ENCODE measurements around the gene PAPPA2. TPM values are rescaled to one million over a fixed set of nuclear protein-coding genes. Genes with fewer than 3 reads are reported as not detected.

PAPPA2 gene
- total and polyA plus RNA-seq, 2 donors (not counting 1 experiment from before 2014, with no cell fraction given) = 0.24 to 4.1 TPM

DNA sequence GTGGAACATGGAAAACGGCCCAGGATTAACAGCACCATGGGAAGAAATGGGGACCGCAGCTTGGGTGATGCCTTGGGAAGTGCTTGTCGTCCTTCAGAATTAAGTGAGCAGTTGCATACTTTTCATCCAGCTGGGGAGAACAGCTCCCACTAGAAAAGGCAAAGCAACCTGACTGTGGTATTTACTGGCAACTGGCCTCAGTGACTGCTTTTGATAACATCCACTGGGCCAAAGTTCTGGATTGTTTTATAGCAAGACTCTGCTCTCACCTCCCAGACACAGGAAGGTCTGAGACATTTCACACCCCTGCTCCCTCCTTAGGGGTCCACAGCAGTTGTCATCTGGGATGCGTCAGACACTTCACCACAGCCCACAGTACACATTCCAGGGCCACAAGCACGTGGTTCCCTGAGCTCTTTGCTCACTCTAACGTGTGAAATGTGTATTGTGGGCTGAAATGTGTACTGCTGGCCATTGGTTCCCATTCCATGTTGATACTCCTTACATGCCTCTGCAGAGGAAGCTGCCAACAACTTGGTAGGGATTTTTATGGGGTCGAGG, 6.6 kb downstream of the PAPPA2 start:
- H2AFZ ChIP-seq (ENCODE audit: low read length) = no peak overlapping the region
- H3K36me3 ChIP-seq (ENCODE audit: control insufficient read depth, insufficient read depth, low read length) = no peaks in the 10 kb centered on the region
- H3K79me2 ChIP-seq (ENCODE audit: control insufficient read depth, insufficient read depth, low read length) = no peaks in the 10 kb centered on the region
- H3K9ac ChIP-seq (ENCODE audit: insufficient read depth, low read length) = no peak overlapping the region
- no peak for TF ChIP-seq EZH2 (IDR thresholded peaks at IDR 0.05; ENCODE audit: low read length, missing control alignments)
- TF ChIP-seq, protein P1, sequence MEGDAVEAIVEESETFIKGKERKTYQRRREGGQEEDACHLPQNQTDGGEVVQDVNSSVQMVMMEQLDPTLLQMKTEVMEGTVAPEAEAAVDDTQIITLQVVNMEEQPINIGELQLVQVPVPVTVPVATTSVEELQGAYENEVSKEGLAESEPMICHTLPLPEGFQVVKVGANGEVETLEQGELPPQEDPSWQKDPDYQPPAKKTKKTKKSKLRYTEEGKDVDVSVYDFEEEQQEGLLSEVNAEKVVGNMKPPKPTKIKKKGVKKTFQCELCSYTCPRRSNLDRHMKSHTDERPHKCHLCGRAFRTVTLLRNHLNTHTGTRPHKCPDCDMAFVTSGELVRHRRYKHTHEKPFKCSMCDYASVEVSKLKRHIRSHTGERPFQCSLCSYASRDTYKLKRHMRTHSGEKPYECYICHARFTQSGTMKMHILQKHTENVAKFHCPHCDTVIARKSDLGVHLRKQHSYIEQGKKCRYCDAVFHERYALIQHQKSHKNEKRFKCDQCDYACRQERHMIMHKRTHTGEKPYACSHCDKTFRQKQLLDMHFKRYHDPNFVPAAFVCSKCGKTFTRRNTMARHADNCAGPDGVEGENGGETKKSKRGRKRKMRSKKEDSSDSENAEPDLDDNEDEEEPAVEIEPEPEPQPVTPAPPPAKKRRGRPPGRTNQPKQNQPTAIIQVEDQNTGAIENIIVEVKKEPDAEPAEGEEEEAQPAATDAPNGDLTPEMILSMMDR (conservative IDR thresholded peaks at IDR 0.05 in 1 of 2, IDR thresholded peaks at IDR 0.05 in 1 of 2; ENCODE audit: low read depth in 1 of 2, low read length in 2 of 2) = no peak
- peak in 1 of 2 donors; percentile 7 for DNase-seq (ENCODE audit: low read depth in 2 of 2)
- H3K27me3 ChIP-seq (ENCODE audit: control insufficient read depth, insufficient read depth, low read length) = no peaks in the 10 kb centered on the region
- no peaks in the 10 kb centered on the region for H3K4me1 ChIP-seq (ENCODE audit: control insufficient read depth, extremely low read depth, insufficient read depth, low read length)
- H3K9me3 ChIP-seq (ENCODE audit: control insufficient read depth, insufficient read depth, low read depth, low read length) = no peaks in the 10 kb centered on the region
- no peak overlapping the region for H3K27ac ChIP-seq (ENCODE audit: insufficient read depth, low read length)
- no peak overlapping the region for H3K4me2 ChIP-seq (ENCODE audit: extremely low read depth, insufficient read depth, low read length)
- no peak overlapping the region for H3K4me3 ChIP-seq (replicated peaks in 1 of 4; ENCODE audit: control extremely low read depth in 1 of 4, insufficient read depth in 1 of 4, low read depth in 3 of 4, low read length in 4 of 4)
- no peaks in the 10 kb centered on the region for H4K20me1 ChIP-seq (ENCODE audit: control insufficient read depth, extremely low read depth, insufficient read depth, low read length)

DNA sequence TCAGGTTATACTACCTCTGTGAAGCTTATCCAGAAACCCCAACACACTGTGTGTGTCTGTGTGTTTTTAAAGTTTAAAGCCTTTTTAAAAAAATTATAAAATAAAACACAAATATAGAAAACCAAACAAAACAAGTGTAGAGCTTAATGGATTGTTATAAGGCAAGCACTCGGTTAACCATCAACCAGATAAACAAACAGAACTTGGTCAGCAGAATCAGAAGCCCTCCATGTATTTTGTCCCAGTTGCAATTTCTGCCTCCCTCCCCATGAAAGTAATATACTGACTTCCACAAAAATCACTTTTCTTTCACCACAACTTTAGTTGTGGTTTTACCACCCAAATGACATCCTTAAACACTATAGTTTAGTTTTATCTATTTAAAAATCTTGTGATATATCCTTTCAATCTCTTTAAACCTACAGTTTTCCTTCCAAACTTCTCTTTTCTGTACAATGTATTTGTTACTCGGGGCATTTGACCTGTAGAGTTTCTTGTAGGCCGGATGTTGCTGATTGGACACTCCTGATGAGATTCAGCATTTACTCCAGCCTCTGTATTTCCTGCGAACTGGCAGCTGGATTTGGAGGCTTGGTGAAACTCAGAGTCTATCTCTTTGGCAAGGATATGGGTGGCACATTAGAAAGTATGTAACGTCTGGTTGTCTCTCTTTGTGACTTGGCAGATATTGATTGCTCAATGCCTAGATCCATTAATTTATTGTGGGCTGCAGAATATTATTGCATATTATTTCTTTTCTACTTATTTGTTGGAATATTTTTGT, 8.6 kb downstream of the PAPPA2 start:
- no peak overlapping the region for H3K27ac ChIP-seq (ENCODE audit: insufficient read depth, low read length)
- H4K20me1 ChIP-seq (ENCODE audit: control insufficient read depth, extremely low read depth, insufficient read depth, low read length) = no peaks in the 10 kb centered on the region
- no peaks in the 10 kb centered on the region for H3K4me1 ChIP-seq (ENCODE audit: control insufficient read depth, extremely low read depth, insufficient read depth, low read length)
- no peak overlapping the region for H3K9ac ChIP-seq (ENCODE audit: insufficient read depth, low read length)
- H3K4me2 ChIP-seq (ENCODE audit: extremely low read depth, insufficient read depth, low read length) = no peak overlapping the region
- H3K36me3 ChIP-seq (ENCODE audit: control insufficient read depth, insufficient read depth, low read length) = no peaks in the 10 kb centered on the region
- no peak for TF ChIP-seq EZH2 (IDR thresholded peaks at IDR 0.05; ENCODE audit: low read length, missing control alignments)
- TF ChIP-seq, protein P1 (conservative IDR thresholded peaks at IDR 0.05 in 1 of 2, IDR thresholded peaks at IDR 0.05 in 1 of 2; ENCODE audit: low read depth in 1 of 2, low read length in 2 of 2) = no peak
- no peaks in the 10 kb centered on the region for H3K9me3 ChIP-seq (ENCODE audit: control insufficient read depth, insufficient read depth, low read depth, low read length)
- H3K27me3 ChIP-seq (ENCODE audit: control insufficient read depth, insufficient read depth, low read length) = no peaks in the 10 kb centered on the region
- no peaks in the 10 kb centered on the region for H3K79me2 ChIP-seq (ENCODE audit: control insufficient read depth, insufficient read depth, low read length)
- H3K4me3 ChIP-seq (replicated peaks in 1 of 4; ENCODE audit: control extremely low read depth in 1 of 4, insufficient read depth in 1 of 4, low read depth in 3 of 4, low read length in 4 of 4) = no peak overlapping the region
- H2AFZ ChIP-seq (ENCODE audit: low read length) = no peak overlapping the region
- DNase-seq (ENCODE audit: low read depth in 2 of 2) = no peak

DNA sequence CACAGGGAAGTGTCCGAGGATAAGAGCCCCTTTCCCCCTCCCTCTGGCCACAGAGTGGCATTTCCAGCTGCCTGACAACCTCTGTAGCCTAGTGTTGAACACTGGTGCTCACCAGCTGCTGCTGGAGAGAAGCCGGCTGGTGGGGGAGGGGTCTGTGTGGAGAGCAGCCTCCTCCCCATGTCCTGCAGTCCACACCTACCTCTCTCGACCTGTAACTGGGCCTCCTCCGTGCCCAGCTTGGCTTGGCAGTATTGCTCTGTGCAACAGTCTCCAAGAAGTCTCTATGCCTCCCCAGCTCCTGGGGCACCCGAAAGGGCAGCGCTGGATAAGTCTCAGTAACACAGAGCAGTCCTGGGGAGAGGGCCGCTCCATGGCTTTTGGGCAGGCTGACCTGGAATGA, 17.0 kb downstream of the PAPPA2 start:
- Histone ChIP-seq H3K27me3 (ENCODE audit: control insufficient read depth, insufficient read depth, low read length) (no peaks in the 10 kb centered on the region), H3K4me3 (replicated peaks in 1 of 4; ENCODE audit: control extremely low read depth in 1 of 4, insufficient read depth in 1 of 4, low read depth in 3 of 4, low read length in 4 of 4) (no peak overlapping the region), H4K20me1 (ENCODE audit: control insufficient read depth, extremely low read depth, insufficient read depth, low read length) (no peaks in the 10 kb centered on the region), H3K79me2 (ENCODE audit: control insufficient read depth, insufficient read depth, low read length) (no peaks in the 10 kb centered on the region), H2AFZ (ENCODE audit: low read length) (no peak overlapping the region), H3K27ac (ENCODE audit: insufficient read depth, low read length) (no peak overlapping the region), H3K9me3 (ENCODE audit: control insufficient read depth, insufficient read depth, low read depth, low read length) (no peaks in the 10 kb centered on the region), H3K4me2 (ENCODE audit: extremely low read depth, insufficient read depth, low read length) (no peak overlapping the region), H3K4me1 (ENCODE audit: control insufficient read depth, extremely low read depth, insufficient read depth, low read length) (no peaks in the 10 kb centered on the region), H3K36me3 (ENCODE audit: control insufficient read depth, insufficient read depth, low read length) (no peaks in the 10 kb centered on the region), H3K9ac (ENCODE audit: insufficient read depth, low read length) (no peak overlapping the region)
- TF ChIP-seq, protein P1 (conservative IDR thresholded peaks at IDR 0.05 in 1 of 2, IDR thresholded peaks at IDR 0.05 in 1 of 2; ENCODE audit: low read depth in 1 of 2, low read length in 2 of 2) = no peak
- TF ChIP-seq EZH2 (IDR thresholded peaks at IDR 0.05; ENCODE audit: low read length, missing control alignments) = no peak
- no peak for DNase-seq (ENCODE audit: low read depth in 2 of 2)

Data from fibroblast of lung (primary cell).